GM19372 (cell line): ENCODE results near the gene TMC3.

ENCODE experiments used
- ATAC-seq: cut with Tn5 transposase; IDR thresholded peaks from one replicate; pipeline ENCODE4 v1.9.1; 2021; ENCODE audit warnings: mild to moderate bottlenecking, low read depth, moderate library complexity; ENCODE audit not compliant: unreplicated experiment

TMC3 gene

DNA sequence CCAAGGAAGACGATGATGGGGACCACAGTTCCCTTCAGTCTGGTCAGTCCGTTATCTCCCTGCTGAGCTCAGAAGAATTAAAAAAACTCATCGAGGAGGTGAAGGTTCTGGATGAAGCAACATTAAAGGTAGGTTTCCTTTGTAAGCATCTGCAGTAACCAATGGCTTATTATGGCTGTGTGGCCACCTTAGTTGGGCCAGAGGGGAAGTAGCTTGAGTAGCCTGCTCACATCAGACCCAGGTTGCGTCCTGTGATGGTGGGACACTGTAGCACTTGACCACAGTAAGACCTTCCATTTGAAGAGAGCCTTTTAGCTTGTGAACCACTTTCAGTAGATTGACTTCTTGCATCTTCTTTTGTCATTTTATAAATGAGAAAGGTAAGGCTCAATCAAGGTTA lies 72.6 kb downstream of the TMC3 start:
- ATAC-seq, result peak; percentile 25

DNA sequence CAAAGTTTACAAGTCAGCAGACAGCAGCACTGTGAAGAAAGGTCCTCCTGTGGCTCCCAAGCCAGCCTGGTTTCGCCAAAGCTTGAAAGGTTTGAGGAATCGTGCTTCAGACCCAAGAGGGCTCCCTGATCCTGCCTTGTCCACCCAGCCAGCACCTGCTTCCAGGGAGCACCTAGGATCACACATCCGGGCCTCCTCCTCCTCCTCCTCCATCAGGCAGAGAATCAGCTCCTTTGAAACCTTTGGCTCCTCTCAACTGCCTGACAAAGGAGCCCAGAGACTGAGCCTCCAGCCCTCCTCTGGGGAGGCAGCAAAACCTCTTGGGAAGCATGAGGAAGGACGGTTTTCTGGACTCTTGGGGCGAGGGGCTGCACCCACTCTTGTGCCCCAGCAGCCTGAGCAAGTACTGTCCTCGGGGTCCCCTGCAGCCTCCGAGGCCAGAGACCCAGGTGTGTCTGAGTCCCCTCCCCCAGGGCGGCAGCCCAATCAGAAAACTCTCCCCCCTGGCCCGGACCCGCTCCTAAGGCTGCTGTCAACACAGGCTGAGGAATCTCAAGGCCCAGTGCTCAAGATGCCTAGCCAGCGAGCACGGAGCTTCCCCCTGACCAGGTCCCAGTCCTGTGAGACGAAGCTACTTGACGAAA lies 74.3 kb downstream of the TMC3 start:
- ATAC-seq, result no peak

DNA sequence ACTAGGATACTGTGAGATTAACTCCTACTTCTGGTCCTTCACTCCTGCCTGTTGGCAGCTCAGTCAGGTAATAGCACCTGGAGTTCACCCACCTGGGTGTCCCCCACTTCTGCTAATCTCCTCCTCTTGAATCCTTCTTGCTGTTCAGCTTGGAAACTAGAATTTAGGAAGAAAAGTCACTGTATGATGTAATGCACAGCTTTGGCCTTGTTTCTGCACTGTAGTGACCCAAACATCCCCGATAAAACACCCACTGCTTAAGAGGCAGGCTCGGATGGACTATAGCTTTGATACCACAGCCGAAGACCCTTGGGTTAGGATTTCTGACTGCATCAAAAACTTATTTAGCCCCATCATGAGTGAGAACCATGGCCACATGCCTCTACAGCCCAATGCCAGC lies 74.9 kb downstream of the TMC3 start:
- ATAC-seq, result no peak

DNA sequence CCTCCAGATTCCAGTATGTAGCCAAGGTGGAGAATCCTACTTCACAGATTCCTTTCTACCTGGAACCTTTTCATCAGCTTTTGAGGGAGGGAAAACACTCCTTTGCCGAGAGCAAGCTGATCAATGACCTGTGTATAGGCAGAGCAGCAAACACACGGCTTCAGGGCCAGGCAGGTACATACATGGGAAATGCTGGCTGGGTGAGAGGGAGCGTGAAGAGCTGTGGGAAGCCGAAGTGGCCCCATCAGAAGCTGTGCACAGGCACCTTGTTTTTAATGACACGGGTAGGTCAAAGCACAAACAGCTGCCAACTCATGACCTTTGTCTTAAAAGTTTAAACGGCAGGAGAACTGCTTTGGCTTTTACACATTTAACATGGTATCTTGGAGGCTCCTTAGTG lies 75.4 kb downstream of the TMC3 start:
- ATAC-seq, result no peak

DNA sequence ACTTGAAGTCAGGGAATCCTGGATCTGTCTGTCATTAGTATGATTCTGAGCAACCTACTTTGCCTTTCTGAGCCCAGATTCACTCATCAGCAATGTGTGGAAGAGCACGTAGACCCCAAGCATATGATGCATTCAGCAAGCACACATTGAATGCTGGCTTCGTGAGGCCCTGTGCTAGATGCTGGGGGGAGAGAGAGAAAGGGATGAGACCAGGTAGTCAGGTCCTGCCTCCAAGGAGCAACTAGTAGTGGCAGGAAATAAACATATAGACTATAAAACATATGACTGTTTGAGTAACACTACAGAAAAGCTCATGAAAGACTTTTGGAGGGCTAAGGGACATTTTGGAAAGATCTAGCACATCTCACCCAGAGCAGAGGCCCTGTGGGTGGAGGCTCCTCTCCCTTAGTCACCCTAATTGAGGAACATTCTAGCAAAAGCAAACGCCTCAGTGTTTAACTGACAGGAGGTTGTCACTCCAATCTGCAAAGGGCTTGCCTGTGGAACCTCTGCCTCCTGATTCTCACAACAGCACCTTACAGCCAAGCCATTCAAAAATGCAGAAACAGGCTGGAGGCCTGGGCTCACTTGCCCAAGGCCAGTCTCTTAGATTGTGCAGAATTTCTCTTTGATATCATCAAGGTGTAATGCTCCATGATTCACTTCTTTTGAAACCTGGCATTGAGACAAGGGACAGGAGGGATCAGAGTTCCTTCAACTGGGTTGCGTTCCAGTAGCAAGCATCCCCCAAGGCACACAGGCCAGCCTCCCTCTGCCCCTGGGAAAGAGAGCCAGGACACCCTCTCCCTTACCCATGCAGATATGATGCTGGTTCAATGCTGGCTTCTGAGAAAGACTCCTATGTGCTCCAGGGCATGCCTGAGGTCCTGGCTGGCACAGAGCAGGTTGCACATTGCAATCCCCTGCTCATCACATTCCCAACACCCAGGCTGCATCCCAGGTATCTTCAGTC lies 76.1 kb downstream of the TMC3 start:
- ATAC-seq, result no peak

DNA sequence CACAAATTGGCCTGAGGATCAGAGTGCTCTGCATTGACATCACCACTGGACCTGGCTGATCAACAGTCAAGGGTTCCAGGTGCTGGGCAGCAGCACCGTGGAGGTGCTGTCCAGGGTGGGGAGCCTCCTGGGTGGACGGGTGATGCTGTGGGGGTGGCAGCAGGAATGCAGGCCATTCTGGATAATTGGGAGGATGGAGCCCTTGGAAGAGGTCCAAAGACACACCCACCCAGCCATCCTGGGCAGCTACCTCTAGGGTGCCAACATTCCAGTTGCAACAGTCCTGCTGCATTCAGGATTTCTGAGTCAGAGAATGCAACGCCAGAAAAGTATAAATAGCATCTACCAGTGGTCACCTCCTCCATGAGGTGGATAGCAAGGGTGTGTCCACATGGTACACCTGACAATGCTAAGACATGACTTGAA lies 76.9 kb downstream of the TMC3 start:
- no peak for ATAC-seq

DNA sequence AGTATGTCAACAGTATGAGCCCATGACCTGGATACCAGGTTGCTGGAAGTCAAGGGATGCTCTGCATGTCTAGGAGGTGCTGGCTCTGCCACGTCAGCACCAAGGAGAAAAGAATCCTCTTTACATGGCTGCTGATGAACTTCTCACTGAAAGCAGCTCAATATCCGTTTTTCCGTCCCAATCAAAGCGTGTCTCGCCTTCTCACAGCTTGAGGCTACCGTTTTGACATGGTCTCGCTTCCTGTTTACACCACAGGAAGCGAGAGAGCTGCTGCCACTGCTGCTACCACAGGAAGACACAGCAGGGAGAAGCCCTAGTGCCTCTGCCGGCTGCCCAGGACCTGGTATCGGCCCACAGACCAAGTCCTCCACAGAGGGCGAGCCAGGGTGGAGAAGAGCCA lies 77.3 kb downstream of the TMC3 start:
- peak; percentile 46 for ATAC-seq

DNA sequence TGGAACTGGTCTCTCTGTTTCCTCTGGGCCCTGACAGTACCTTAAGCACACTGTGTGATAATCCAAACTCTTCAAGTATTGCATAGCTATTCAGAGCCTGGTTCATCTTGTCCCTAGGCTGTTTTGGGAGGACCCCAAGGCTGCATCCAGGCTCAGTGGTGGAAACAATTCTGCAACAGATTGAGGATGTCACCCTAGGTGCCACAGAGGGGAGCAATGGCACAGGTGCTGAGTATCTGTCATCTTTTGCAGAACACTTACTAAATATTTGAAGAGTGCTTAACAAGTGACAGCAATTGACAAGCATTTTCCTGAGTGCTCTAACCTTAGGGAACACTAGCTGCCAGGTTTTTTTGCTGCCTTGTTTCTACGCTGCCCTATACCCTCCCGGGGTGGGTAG lies 77.8 kb downstream of the TMC3 start:
- no peak for ATAC-seq

DNA sequence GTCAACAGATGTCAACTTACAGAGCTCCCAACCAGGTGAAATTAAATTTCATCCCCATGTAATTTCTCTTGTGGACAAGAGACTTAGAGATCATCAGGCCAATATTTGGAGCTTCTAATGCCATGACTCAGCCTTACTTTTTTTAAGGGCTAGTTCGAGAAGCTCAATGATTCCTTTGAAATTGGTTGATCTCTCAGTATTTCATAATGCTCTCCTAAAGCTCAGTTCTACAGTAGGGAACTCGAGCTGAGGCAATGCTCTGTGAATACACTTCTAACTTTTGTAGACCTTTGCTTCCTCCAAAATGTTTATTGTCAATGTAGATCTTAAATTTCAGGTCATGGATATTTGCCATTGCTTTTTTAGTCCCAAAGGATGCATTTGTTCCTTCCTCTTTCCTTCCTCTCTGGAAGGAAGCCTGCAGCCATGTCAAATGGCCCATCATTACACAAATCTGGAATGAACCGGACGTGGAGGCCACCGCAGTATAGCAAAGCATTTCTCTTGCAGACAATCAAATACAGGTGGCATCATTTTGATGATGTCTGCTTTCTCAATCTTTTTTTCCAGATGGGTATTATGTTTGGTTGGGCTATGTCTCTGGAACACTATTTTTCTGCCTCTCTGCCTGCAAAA lies 78.4 kb downstream of the TMC3 start:
- no peak for ATAC-seq

DNA sequence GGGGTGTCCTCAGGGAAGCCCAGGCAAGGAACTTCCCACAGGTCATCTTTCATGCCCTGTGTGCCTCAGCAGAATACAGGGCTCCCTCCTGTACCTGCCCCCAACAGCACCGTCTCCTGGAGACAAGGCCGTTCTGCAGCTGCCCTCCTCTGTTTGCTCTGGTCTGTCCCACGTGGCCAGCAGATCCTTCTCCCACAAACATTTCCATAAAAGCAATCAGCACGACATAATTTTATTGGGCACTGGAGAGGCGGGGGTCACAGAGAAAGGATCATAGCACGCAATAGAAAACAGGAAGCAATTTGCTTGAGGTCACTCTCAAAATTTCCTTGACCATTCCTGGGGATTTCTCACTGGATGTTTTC lies 79.5 kb downstream of the TMC3 start:
- no peak for ATAC-seq

DNA sequence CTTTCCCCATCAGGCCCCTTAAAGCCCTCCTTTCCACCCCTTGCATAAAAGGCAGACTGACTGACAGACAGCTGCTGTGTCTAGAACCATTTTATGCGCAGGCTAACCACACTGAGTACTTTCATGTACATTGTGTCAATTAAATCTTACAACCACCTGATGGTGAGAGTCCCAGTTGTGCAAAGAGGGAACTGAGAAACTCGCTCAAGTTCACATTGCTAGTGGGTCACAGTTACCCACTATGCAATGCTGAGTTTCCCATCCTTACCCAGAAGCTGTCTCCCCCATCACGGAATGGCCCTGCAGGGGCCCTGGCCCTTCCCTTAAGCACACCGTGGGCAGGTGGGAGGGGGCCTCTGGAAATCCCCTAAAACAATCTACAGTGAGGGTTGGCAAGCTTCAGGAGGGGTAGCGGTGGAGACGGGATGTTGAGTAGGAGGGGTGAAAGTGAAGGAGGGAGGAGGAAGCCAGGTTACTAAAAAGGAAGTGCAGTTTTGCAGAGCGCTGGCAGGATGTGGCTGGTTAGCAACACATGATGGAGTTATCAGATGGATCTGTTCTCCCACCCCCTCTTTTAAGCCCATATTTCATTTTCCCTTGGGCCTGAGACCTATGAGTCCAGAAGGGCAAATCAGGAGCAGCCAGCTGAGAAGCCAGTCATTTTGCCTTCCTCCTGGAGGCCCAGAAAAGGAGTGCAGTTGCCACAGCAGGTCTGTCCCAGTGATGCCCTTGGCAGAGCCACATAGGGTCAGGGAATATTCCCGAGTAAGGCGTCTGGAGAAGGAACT lies 80.1 kb downstream of the TMC3 start:
- ATAC-seq, result peak; percentile 46

DNA sequence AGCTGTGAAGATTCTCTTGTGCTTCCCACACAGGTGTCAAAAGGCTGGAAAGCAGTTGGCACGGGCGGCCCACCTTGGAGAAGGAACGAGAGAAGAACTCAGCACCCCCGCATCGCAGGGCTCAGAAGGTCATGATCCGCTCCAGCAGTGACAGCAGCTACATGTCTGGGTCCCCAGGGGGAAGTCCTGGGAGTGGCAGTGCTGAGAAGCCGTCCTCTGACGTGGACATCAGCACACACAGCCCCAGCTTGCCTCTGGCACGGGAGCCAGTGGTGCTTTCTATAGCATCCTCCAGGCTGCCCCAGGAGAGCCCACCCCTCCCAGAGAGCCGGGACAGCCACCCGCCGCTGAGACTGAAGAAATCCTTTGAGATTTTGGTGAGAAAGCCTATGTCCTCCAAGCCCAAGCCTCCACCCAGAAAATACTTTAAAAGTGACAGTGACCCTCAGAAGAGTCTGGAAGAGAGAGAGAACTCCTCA lies 81.5 kb downstream of the TMC3 start:
- peak; percentile 39 for ATAC-seq

DNA sequence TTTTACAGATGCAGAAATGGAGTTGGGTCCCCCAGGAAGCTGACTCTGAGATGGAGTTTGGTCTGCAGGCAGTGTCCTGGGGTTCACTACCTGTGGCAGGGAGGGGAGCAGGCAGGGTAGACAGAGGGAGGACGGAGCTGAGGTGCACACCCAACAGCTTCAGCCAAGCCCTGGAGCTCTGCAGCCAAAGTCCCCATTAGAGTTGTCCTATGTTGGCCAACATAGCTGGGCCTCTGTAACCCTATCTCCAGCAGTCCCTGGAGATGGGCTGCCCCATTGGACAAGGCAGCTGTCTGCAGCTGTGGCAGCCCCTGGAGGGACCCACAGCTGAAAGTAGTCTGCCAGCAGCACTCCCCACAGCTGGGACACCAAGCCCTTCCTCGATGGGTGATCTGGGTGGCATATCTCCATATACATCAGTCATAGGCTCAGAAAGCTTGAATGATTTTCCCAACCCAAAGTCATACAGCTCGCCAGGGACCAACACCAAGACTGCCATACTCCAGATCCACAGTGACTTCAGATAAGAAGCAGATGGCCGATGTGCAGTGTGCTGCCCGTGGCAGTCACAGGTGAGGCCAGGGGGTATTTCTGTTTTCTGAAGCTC lies 82.0 kb downstream of the TMC3 start:
- no peak for ATAC-seq

DNA sequence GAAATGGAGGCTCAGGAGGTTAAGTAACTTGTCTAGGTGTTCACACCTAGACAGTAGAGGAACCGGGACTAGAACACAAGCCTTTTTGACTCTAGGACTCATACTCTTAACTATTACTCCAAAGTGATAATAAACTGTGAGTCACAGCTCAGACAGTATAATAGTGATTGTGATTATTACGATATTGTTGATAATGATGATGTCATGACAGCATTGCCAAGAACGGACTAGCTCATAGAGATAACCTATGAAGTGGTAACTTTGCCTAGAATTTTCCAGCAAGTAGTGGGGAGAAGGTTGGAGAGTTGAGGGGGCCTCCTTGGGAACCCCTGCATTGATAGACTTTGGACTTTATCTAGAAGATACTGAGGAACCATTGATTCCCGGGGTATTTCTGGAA lies 84.1 kb downstream of the TMC3 start:
- no peak for ATAC-seq

DNA sequence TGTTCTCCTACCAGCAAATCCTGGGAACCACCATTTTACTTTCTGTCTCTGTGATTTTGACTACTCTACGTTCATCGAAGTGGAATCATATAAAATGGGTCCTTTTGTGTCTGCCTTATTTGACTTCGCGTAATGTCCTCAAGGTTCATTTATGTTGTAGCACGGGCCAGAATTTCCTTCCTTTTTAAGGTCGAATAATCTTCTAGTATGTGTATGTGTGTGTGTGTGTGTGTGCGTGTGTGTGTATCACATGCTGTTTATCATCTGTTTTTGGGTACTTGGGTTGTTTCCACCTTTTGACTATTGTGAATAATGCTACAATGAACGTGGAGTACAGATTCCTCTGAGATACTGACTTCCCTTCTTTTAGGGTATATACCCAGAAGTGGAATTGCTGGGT lies 85.4 kb downstream of the TMC3 start:
- no peak for ATAC-seq

DNA sequence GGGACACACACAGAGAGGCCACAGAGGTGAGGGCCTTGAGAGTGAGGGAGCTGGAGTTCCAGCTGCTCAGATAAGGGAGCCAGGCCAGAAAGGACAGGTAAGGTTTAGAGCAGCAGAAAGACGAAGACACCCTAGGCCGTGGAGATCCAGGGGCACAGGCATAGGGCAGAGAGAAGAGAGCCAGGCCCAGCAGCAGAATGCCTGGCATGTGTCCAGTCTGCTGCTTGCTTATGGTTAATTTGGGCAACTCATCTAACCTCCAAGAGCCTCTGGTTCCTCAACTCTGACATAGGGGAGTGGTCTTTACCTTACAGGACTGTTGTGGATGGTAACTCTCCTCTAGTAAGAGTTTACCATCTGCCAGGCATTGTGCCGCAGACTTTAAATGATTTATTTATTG lies 86.0 kb downstream of the TMC3 start:
- no peak for ATAC-seq

DNA sequence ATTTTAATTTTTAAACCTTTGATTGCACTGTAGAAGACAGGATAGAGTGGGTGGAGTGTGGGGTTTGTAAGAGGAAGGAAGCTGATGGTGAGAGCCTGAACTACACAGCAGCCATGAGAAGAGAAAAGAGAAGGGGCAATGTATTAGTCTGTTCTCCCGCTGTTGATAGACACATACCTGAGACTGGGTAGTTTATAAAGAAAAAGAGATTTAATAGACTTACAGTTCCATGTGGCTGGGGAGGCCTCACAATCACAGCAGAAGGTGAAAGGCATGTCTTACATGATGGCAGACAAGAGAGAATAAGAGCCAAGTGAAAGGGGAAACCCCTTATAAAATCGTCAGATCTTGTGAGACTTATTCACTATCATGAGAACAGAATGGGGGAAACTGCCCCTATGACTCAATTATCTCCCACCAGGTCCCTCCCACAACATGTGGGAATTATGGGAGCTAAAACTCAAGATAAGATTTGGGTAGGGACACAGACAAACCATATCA lies 87.3 kb downstream of the TMC3 start:
- peak; percentile 77 for ATAC-seq

DNA sequence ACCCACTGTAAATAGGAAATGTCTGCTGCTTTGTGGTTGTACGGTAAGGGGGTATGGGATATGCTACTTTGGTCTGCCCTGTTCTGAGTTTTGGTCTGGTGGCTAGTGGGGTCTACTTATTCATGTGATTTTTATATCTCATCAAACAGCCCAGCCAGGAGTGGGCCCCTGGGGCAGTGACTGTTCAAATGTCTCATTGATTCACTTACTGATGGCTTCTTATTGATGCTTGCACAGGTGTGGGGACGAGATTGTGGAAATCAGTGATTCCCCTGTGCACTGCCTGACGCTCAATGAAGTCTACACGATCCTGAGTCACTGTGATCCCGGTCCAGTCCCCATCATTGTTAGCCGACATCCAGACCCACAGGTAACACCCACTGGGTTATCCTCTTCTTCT lies 88.6 kb downstream of the TMC3 start:
- ATAC-seq, result no peak

DNA sequence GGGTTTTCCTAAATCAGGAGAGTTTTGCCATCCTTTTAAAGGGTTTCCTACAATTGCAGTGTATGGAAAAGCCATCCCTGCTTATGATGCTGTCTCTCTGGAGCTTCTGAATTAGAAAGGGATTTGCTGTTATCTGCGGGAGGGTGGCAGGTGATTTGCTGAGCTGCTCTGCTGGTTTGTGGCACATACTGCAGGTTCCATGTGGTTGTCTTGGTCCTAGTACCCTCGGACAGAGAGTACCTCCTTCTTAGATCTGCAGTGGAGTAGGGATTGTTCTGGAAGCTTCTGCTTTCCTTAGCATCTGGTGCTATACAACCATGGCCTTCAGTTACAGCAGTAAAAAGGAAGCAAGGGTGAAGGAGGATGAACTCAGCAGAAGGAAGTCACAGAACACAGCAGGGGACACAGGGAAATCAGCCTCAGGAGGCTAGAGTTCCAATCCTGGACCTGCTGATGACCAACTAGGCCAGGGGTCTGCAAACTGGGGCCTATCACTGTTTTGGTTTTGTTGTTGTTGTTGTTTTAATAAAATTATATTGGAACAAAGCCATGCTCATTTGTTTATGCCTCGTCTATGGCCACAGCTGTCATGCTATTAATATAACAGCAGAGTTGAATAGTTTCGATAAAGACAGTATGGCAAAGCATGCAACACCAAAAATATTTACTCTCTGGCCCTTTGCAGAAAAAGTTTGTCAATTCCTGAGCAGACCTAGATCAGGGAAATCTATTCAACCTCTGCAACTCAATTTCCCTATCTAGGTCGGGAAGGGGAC lies 89.6 kb downstream of the TMC3 start:
- no peak for ATAC-seq
